ENCODE results near the gene SLC23A2.

SLC23A2 gene

GRCh38 chr20:4932061-4932460 is 69.2 kb downstream of the SLC23A2 start:
- Histone ChIP-seq H3K4me3 (ENCODE audit: low read depth, low read length) (no peak overlapping the region), H3K36me3 (replicated peaks) (no peaks in the 10 kb centered on the region), H3K27ac (no peak overlapping the region), H3K27me3 (replicated peaks) (no peaks in the 10 kb centered on the region)
- TF ChIP-seq CTCF (IDR thresholded peaks at IDR 0.05; ENCODE audit: low read depth, low read length, missing control alignments), result no peak
- DNase-seq, result no peak
- in situ Hi-C loops (cut with HindIII; ENCODE audit: low pct_ligation_motif_present, low sequenced_read_pairs), result no loop called here

GRCh38 chr20:4929686-4930397 is 71.5 kb downstream of the SLC23A2 start:
- Histone ChIP-seq H3K4me3 (ENCODE audit: low read depth, low read length) (no peak overlapping the region), H3K36me3 (replicated peaks) (no peaks in the 10 kb centered on the region), H3K27ac (no peak overlapping the region), H3K27me3 (replicated peaks) (no peaks in the 10 kb centered on the region)
- no peak for TF ChIP-seq CTCF (IDR thresholded peaks at IDR 0.05; ENCODE audit: low read depth, low read length, missing control alignments)
- DNase-seq, result peak; percentile 14
- in situ Hi-C loops (cut with HindIII; ENCODE audit: low pct_ligation_motif_present, low sequenced_read_pairs), result no loop called here

GRCh38 chr20:4926531-4927156 is 74.7 kb downstream of the SLC23A2 start:
- Histone ChIP-seq H3K36me3 (replicated peaks) (no peaks in the 10 kb centered on the region), H3K4me3 (ENCODE audit: low read depth, low read length) (no peak overlapping the region), H3K27me3 (replicated peaks) (no peaks in the 10 kb centered on the region), H3K27ac (no peak overlapping the region)
- DNase-seq, result no peak
- no peak for TF ChIP-seq CTCF (IDR thresholded peaks at IDR 0.05; ENCODE audit: low read depth, low read length, missing control alignments)
- in situ Hi-C loops (cut with HindIII; ENCODE audit: low pct_ligation_motif_present, low sequenced_read_pairs), result no loop called here

GRCh38 chr20:4925842-4926530 is 75.3 kb downstream of the SLC23A2 start:
- Histone ChIP-seq H3K36me3 (replicated peaks) (no peaks in the 10 kb centered on the region), H3K27me3 (replicated peaks) (no peaks in the 10 kb centered on the region), H3K4me3 (ENCODE audit: low read depth, low read length) (no peak overlapping the region), H3K27ac (peak overlapping the region; percentile 6)
- in situ Hi-C loops (cut with HindIII; ENCODE audit: low pct_ligation_motif_present, low sequenced_read_pairs), result no loop called here
- no peak for TF ChIP-seq CTCF (IDR thresholded peaks at IDR 0.05; ENCODE audit: low read depth, low read length, missing control alignments)
- DNase-seq, result peak; percentile 65

GRCh38 chr20:4924446-4924845 is 76.9 kb downstream of the SLC23A2 start:
- in situ Hi-C loops (cut with HindIII; ENCODE audit: low pct_ligation_motif_present, low sequenced_read_pairs), result no loop called here
- TF ChIP-seq CTCF (IDR thresholded peaks at IDR 0.05; ENCODE audit: low read depth, low read length, missing control alignments), result no peak
- H3K36me3 ChIP-seq (replicated peaks), result no peaks in the 10 kb centered on the region
- no peak overlapping the region for H3K27ac ChIP-seq
- H3K4me3 ChIP-seq (ENCODE audit: low read depth, low read length), result no peak overlapping the region
- DNase-seq, result no peak
- H3K27me3 ChIP-seq (replicated peaks), result no peaks in the 10 kb centered on the region
